ENCODE measurements around the gene DAAM1. TPM values are rescaled to one million over a fixed set of nuclear protein-coding genes. Genes with fewer than 3 reads are reported as not detected.

DAAM1 gene
- total RNA-seq, 2 experiments from 2014 or later, result 18.2 to 20.0 TPM

DNA sequence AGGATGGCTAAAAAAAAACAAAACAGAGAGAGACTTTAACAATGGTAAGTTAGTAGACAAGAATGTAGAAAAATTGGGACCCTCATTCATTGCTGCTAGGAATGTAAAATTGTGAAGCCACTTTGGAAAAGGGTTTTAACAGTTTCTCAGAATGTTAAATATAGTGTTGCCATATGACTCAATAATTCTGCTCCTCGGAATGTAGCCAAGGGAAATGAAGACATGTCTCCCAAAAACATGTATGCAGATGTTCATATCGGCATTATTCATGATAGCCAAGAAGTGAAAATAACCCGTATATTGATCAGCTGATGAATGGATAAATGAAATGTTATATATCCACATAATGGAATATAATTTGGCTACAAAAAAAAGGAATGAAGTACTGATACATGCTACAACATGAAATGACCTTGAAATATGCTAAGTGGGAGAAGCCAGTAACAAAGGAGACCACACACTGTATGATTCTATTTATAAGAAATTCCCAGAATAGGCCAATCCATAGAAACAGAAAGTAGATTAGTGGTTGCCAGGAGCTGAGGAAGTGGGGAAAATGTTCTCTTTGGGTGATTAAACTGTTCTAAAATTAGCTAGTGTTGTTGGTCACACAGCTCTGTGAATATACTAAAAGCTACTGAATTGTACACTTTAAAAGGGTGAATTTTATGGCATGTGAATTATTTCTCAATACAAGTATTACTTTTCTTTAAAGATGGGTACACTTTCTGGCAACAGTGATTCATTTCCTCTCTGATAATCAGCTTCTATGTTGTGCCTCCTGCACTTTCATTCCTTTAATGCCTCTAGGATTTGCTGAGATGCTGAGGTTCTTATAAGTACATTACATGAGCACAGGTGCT, 132.5 kb downstream of the DAAM1 start:
- ChIA-PET POLR2A (no interaction called here), CTCF (interaction anchor here (1.4 kb wide), 1 partner anchor 15 kb away, joined by 4 read pairs; no protein-coding TSS in a partner anchor)
- Mint-ChIP-seq H3K27me3 (no peaks in the 10 kb centered on the region), H3K4me1 (peaks cover 11% of the 10 kb centered on the region), H3K27ac (no peak overlapping the region), H3K4me3 (no peak overlapping the region), H3K9me3 (no peaks in the 10 kb centered on the region), H3K36me3 (ENCODE audit: low read depth) (no peaks in the 10 kb centered on the region)
- no peak for DNase-seq

DNA sequence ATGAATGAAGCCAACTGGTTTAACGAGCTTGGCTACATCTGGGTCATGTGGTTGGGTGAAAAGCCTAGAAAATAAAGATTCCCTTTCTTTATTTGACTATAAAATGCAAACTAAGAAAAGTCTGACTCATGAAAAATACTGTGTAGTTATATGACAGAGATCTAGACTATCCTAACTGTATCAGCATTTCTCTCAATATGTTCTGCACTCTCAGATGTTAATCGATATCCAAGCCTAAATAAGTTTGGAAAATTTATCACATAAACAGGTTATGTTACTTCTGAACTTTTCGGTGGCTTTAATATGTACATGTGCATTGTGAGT, 133.1 kb downstream of the DAAM1 start:
- no peaks in the 10 kb centered on the region for H3K36me3 Mint-ChIP-seq (ENCODE audit: low read depth)
- H3K9me3 Mint-ChIP-seq, result no peaks in the 10 kb centered on the region
- no peak overlapping the region for H3K4me3 Mint-ChIP-seq
- H3K4me1 Mint-ChIP-seq, result peaks cover 11% of the 10 kb centered on the region
- DNase-seq, result no peak
- no peak overlapping the region for H3K27ac Mint-ChIP-seq
- POLR2A ChIA-PET, result no interaction called here
- no peaks in the 10 kb centered on the region for H3K27me3 Mint-ChIP-seq
- CTCF ChIA-PET, result interaction anchor here (1.4 kb wide), 1 partner anchor 15 kb away, joined by 4 read pairs; no protein-coding TSS in a partner anchor

DNA sequence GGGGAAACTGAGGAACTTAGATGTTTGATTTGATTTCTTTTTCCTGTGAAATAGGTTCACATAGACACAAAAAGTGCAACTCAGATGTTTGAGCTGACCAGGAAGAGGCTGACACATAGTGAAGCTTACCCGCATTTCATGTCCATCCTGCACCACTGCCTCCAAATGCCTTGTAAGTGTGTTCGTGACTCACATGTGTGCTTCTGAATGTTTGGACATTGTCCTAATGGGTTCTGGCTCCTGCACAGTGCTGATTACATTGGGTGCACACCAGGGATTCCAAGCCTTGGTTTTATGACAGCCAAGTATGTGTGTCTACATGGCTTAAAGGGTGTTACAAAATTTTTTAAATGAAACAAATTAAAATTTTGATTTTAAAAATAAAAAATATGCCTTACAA, 137.4 kb downstream of the DAAM1 start:
- H3K4me3 Mint-ChIP-seq, result no peak overlapping the region
- H3K9me3 Mint-ChIP-seq, result no peaks in the 10 kb centered on the region
- ChIA-PET POLR2A (no interaction called here), CTCF (interaction anchor here (0.6 to 1.5 kb wide), 2 partner anchors 11 to 44 kb away, joined by 4 read pairs; no protein-coding TSS in a partner anchor)
- no peak for DNase-seq
- H3K27ac Mint-ChIP-seq, result no peak overlapping the region
- peaks cover 7% of the 10 kb centered on the region for H3K4me1 Mint-ChIP-seq
- H3K27me3 Mint-ChIP-seq, result no peaks in the 10 kb centered on the region
- H3K36me3 Mint-ChIP-seq (ENCODE audit: low read depth), result peaks cover 3% of the 10 kb centered on the region

DNA sequence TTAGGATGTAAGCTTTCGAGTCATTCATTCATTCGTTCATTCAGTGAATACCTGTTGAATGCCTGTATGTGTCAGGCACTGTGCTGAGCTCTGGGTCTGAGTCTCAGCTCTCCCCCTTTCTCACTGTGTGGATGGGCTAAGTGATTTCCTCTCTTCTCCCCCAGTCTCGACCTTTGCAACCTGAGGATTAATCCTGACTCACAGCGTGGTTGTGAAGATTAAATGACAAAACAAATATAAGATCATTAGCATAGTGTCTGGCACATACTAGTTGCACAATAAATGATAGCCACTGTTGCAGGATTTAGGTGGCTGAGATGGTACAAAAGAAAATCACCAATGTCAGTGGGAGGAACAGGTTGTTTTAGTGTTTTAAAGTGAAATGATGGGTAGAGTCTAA, 140.0 kb downstream of the DAAM1 start:
- Mint-ChIP-seq H3K27ac (no peak overlapping the region), H3K36me3 (ENCODE audit: low read depth) (peaks cover 14% of the 10 kb centered on the region)
- no peak for DNase-seq

DNA sequence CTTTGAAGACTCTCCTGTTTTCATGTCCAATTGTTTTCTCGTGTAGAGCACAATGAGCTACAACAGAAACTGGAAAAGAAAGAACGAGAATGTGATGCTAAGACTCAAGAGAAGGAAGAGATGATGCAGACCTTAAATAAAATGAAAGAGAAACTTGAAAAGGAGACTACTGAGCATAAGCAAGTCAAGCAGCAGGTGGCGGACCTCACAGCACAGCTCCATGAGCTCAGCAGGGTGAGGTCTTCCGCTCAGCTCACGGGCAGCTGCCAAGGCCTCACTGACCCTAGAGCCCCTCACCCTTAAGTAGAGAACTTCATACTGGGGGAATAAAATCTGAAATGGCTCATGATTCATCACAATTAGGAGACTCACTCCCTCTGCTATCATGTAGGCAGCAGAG, 142.0 kb downstream of the DAAM1 start:
- POLR2A ChIA-PET, result no interaction called here
- peaks cover 15% of the 10 kb centered on the region for H3K36me3 Mint-ChIP-seq (ENCODE audit: low read depth)
- H3K27ac Mint-ChIP-seq, result no peak overlapping the region

More for the DNA sequence above, 140.0 kb downstream of the DAAM1 start:
- CTCF ChIA-PET, result interaction anchor here (1.0 kb wide), 1 partner anchor 156 kb away, joined by 3 read pairs; the partner anchor contains the start of genes JKAMP and L3HYPDH
- Mint-ChIP-seq H3K27me3 (no peaks in the 10 kb centered on the region), H3K9me3 (no peaks in the 10 kb centered on the region), H3K4me1 (no peaks in the 10 kb centered on the region), H3K4me3 (no peak overlapping the region)
- POLR2A ChIA-PET, result no interaction called here

DNA sequence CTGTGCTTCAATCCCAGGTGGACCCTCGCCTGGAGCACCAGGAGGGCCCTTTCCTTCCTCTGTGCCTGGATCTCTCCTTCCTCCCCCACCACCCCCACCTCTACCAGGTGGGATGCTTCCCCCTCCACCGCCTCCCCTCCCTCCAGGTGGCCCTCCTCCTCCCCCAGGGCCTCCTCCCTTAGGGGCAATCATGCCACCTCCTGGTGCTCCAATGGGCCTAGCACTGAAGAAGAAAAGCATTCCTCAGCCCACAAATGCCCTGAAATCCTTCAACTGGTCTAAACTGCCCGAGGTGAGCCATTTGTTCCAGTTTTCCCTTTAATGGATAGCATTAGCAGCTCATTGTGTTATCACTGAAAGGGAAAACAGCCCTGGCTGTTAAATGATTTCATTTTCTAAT, 142.8 kb downstream of the DAAM1 start:
- H3K4me1 Mint-ChIP-seq, result no peaks in the 10 kb centered on the region
- DNase-seq, result no peak
- peaks cover 15% of the 10 kb centered on the region for H3K36me3 Mint-ChIP-seq (ENCODE audit: low read depth)
- CTCF ChIA-PET, result no interaction called here
- H3K9me3 Mint-ChIP-seq, result no peaks in the 10 kb centered on the region
- no peak overlapping the region for H3K27ac Mint-ChIP-seq
- POLR2A ChIA-PET, result no interaction called here
- H3K4me3 Mint-ChIP-seq, result no peak overlapping the region
- H3K27me3 Mint-ChIP-seq, result no peaks in the 10 kb centered on the region

More for the DNA sequence above, 142.0 kb downstream of the DAAM1 start:
- Mint-ChIP-seq H3K9me3 (no peaks in the 10 kb centered on the region), H3K27me3 (no peaks in the 10 kb centered on the region), H3K4me3 (no peak overlapping the region), H3K4me1 (no peaks in the 10 kb centered on the region)
- DNase-seq, result no peak
- CTCF ChIA-PET, result interaction anchor here (1.3 kb wide), 1 partner anchor 130 kb away, joined by 3 read pairs; no protein-coding TSS in a partner anchor

DNA sequence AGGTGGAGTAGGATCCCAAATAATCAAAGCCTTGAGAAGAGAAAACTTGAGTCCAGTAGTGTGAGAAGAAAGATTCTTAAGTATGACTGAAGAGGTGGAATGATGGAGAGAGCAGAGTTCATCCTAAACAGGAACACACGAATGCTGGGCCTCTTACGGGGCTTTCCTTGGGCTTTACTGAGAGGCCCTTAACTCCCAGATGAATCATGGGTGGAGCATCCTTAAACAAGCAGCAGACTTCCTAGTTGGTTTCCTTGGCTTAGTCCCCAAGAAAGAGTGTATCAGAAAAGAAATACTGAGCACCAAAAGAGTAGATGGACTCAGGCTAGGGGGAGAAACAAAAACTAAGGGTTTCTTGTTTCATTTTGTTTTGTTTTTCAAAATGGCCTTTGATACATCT, 144.3 kb downstream of the DAAM1 start:
- H3K36me3 Mint-ChIP-seq (ENCODE audit: low read depth), result peaks cover 15% of the 10 kb centered on the region
- no peaks in the 10 kb centered on the region for H3K27me3 Mint-ChIP-seq
- H3K9me3 Mint-ChIP-seq, result no peaks in the 10 kb centered on the region
- DNase-seq, result no peak
- H3K4me1 Mint-ChIP-seq, result no peaks in the 10 kb centered on the region
- no peak overlapping the region for H3K27ac Mint-ChIP-seq
- POLR2A ChIA-PET, result no interaction called here
- H3K4me3 Mint-ChIP-seq, result no peak overlapping the region
- CTCF ChIA-PET, result no interaction called here

DNA sequence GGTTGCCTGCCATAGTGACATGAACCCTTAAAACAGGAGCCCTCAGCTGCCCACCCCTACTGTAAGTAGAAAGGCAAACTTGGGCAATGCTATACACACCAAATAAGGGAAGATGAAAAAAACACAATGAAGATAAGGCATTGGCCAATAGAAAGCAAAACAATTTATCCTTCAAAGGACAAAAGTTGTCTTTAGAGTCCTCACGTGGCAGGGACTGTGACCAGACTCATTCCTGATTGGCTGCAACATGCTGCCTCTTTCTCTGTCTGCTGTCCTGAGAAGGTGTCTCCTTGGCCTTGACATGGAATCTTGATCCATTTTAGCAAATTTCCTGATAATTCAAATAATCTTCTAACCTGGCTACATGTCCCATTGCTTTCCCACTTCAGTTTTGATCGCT, 144.8 kb downstream of the DAAM1 start:
- DNase-seq, result no peak
- no peak overlapping the region for H3K27ac Mint-ChIP-seq
- no peaks in the 10 kb centered on the region for H3K4me1 Mint-ChIP-seq
- H3K36me3 Mint-ChIP-seq (ENCODE audit: low read depth), result peaks cover 15% of the 10 kb centered on the region
- H3K9me3 Mint-ChIP-seq, result no peaks in the 10 kb centered on the region
- no peak overlapping the region for H3K4me3 Mint-ChIP-seq
- POLR2A ChIA-PET, result no interaction called here
- H3K27me3 Mint-ChIP-seq, result no peaks in the 10 kb centered on the region
- CTCF ChIA-PET, result no interaction called here

DNA sequence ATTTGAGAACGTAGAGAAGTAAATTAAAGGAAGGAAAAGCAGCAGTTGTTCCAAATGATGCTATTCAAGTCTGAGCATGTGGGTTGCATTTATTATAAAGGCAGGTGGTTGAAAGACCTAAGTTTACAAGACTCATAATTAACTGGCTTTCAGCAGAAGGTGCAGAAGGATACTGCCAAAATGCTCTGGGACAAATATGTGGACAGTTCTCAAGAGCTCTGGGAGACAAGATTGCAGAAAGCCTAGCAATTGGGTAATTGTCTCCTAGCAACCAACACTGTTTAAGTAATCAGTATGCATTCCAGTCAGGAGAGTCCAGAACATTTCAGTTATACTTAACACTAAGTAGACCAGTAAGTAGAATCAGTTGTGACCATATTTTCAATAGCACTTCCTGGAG, 145.2 kb downstream of the DAAM1 start:
- ChIA-PET CTCF (no interaction called here), POLR2A (no interaction called here)
- peaks cover 15% of the 10 kb centered on the region for H3K36me3 Mint-ChIP-seq (ENCODE audit: low read depth)
- no peaks in the 10 kb centered on the region for H3K9me3 Mint-ChIP-seq
- H3K27ac Mint-ChIP-seq, result no peak overlapping the region
- no peaks in the 10 kb centered on the region for H3K27me3 Mint-ChIP-seq
- DNase-seq, result no peak
- no peak overlapping the region for H3K4me3 Mint-ChIP-seq
- no peaks in the 10 kb centered on the region for H3K4me1 Mint-ChIP-seq

DNA sequence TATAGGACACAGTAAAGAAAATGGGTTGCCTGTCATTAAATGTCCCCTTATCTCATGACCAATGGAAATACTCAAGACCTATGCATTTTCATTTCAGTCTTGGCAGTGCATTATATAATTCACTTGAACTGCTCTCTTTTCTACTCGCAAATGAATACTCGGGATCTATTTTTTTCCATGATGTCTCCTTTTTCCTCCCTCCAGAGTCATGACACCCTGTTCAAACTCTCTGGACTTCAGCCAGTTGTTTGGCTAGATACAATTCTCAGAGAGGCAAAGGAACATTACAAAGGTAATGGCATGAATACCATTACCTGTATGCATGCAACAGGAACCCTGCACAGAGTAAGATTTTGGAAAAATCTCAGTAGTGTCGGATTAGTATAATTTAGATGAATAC, 145.8 kb downstream of the DAAM1 start:
- Mint-ChIP-seq H3K4me3 (no peak overlapping the region), H3K36me3 (ENCODE audit: low read depth) (peaks cover 12% of the 10 kb centered on the region), H3K4me1 (no peaks in the 10 kb centered on the region), H3K9me3 (no peaks in the 10 kb centered on the region), H3K27ac (no peak overlapping the region), H3K27me3 (no peaks in the 10 kb centered on the region)
- DNase-seq, result no peak
- ChIA-PET CTCF (no interaction called here), POLR2A (no interaction called here)

DNA sequence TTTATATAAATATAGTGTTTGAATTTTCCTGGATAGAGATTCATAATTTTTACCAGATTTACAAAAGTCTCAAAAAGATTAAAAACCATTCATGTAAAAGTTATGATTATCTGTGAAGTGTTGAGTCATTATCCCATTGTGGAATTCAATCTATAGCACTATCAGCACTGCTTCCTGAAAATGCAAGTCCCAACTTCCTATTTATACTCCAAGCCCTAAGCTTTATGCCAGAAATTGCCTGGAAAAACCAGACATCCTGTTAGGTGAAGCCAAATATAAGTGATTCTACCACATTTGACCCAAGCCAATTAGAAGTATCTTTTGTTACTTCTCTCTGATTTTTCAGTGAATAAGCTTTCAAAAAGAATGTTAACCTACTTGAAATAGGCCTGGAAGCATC, 147.6 kb downstream of the DAAM1 start:
- no peaks in the 10 kb centered on the region for H3K27me3 Mint-ChIP-seq
- POLR2A ChIA-PET, result no interaction called here
- CTCF ChIA-PET, result interaction anchor here (1.3 kb wide), 1 partner anchor 11 kb away, joined by 4 read pairs; no protein-coding TSS in a partner anchor
- peaks cover 15% of the 10 kb centered on the region for H3K36me3 Mint-ChIP-seq (ENCODE audit: low read depth)
- no peak for DNase-seq
- no peak overlapping the region for H3K27ac Mint-ChIP-seq
- H3K4me1 Mint-ChIP-seq, result no peaks in the 10 kb centered on the region
- H3K4me3 Mint-ChIP-seq, result no peak overlapping the region
- no peaks in the 10 kb centered on the region for H3K9me3 Mint-ChIP-seq

DNA sequence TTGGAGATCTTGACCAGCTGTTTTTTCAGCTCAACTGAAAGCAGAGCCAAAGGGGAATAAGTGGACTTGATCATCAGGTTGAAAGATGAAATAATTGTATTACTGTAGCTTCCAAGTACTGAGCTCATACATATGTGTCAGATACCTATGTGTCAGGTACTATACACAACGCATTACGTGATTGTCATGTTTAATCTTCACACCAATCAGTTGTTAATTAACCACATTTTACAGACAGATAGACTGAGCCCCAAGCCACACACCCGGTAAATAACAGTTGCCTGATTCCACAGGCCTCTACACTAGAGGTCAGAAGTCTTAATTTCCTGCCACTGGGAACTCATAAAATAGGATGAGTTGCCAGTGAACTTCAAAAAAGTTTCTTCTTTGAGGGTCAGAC, 148.2 kb downstream of the DAAM1 start:
- Mint-ChIP-seq H3K4me3 (no peak overlapping the region), H3K27me3 (no peaks in the 10 kb centered on the region), H3K36me3 (ENCODE audit: low read depth) (peaks cover 14% of the 10 kb centered on the region), H3K4me1 (no peaks in the 10 kb centered on the region), H3K27ac (no peak overlapping the region), H3K9me3 (no peaks in the 10 kb centered on the region)
- no peak for DNase-seq
- POLR2A ChIA-PET, result no interaction called here
- CTCF ChIA-PET, result interaction anchor here (1.2 to 1.3 kb wide), 2 partner anchors 11 to 47 kb away, joined by 3 to 4 read pairs; no protein-coding TSS in a partner anchor

DNA sequence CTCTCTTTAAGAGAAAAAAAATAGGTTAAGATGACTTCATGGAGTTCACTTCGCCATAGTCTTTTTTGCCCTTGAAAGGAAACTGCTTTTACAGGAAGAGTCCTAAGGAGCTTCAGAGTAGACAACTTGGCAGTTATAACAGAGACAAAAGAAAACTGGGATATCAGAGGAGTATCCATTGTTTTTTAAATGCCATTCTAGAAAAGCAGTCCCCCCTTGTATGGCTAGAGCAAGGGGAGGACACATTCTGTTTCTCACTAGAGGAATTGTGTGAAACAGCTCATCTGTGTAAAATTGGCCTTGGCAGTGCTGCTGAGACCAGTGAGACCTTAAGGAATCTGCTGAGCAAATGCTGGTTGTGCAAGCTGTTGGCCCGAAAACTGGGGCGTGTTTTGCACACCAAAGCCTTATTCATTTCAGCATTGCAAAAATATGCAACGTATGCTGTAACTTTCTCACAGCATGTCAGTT, 148.7 kb downstream of the DAAM1 start:
- Mint-ChIP-seq H3K27ac (no peak overlapping the region), H3K9me3 (no peaks in the 10 kb centered on the region), H3K4me3 (no peak overlapping the region), H3K36me3 (ENCODE audit: low read depth) (peaks cover 9% of the 10 kb centered on the region), H3K4me1 (no peaks in the 10 kb centered on the region), H3K27me3 (no peaks in the 10 kb centered on the region)
- DNase-seq, result no peak
- CTCF ChIA-PET, result interaction anchor here (1.2 to 1.3 kb wide), 2 partner anchors 12 to 47 kb away, joined by 3 to 4 read pairs; no protein-coding TSS in a partner anchor
- POLR2A ChIA-PET, result no interaction called here

Measured in activated CD4-positive, alpha-beta T cell treated with anti-CD3 and anti-CD28 coated beads, Interleukin-2, amount 10 ng/mL, durations not matched to agents 7 days and 5 days (primary cell).